GM18873 (cell line): ENCODE results near the gene DCUN1D1.
A peak's percentile ranks its signal among the peaks of the same experiment; 100 is the strongest.

ENCODE experiments used
- ATAC-seq: cut with Tn5 transposase; IDR thresholded peaks from one replicate; pipeline ENCODE4 v1.9.1; 2021; ENCODE audit warnings: mild to moderate bottlenecking, moderate library complexity, moderate number of reproducible peaks; ENCODE audit not compliant: unreplicated experiment, low FRiP score

Gene DCUN1D1

GRCh38 chr3:182973047-182973446 lies 7.3 kb downstream of the DCUN1D1 start:
- ATAC-seq = no peak

GRCh38 chr3:182972387-182972786 lies 8.0 kb downstream of the DCUN1D1 start:
- ATAC-seq = no peak

DNA sequence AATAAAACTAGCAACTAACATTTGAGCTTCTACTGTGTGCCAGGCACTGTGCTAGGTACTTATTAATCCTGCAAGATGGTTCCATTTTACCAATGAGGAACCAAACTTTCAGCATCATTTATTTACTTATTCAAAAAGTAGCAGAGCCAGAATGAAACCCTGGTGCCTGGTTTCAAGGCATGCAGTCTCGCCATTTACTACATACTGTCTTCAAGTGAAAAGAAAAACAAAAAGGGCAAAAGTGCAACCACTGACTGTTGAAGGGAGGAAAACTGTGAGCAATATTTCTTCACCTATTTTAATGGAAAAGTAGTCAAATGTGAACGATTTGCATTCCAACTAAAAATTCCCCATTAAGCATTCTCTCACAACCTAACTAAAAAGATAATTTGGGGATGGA lies 8.7 kb downstream of the DCUN1D1 start:
- ATAC-seq = no peak

- no peak for ATAC-seq
These were observed 9.4 kb downstream of the DCUN1D1 start for GRCh38 chr3:182970811-182971418.

GRCh38 chr3:182969853-182970252 lies 10.5 kb downstream of the DCUN1D1 start:
- no peak for ATAC-seq

- no peak for ATAC-seq
These were observed 11.1 kb downstream of the DCUN1D1 start for GRCh38 chr3:182969277-182969676.

DNA sequence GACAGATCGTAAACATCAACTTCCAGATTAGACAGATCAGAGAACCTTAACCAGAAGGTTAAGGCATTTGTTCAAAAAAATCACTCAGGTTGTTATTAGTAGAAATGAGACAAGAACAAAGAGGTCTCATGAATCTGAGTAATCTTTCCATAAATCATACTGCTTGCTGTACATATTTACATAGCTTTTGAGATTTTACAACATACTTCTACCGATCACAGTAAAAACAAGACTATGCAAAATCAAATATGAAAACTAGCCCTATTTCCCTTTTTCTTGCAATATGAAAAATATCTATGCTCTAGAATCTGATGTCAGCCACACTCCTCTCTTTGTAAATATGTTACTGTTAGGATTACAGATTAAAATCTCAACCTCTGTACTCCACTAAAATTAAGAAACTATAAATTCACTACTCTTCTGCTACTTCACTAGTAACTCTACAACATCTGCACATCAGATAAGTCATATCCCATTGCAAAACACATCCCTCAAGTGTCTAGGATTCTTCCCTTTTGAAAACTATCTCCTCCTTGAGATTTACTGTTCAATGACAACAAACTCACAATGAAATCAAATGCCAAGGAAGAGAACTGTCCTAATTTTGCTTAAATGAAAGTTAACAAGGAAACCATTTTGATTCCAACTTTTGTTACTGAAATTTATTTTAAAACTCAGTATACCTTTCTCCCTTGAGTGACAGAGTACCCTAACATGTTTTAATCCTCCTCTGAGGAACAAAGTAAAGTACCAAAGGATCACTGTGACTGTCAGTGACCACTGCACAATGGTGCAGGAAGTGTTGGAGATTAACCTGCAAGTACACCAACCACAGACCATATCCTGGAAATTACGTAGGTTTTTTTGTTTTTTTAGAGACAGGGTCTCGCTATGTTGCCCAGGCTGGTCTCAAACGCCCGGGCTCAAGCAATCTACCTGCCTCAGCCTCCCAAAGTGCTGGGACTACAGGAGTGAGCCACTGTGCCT lies 12.8 kb downstream of the DCUN1D1 start:
- ATAC-seq = no peak

GRCh38 chr3:182965861-182966366 lies 14.4 kb downstream of the DCUN1D1 start:
- no peak for ATAC-seq

GRCh38 chr3:182964179-182964578 lies 16.2 kb downstream of the DCUN1D1 start:
- ATAC-seq = no peak

GRCh38 chr3:182962166-182962565 lies 18.2 kb downstream of the DCUN1D1 start:
- ATAC-seq = no peak

DNA sequence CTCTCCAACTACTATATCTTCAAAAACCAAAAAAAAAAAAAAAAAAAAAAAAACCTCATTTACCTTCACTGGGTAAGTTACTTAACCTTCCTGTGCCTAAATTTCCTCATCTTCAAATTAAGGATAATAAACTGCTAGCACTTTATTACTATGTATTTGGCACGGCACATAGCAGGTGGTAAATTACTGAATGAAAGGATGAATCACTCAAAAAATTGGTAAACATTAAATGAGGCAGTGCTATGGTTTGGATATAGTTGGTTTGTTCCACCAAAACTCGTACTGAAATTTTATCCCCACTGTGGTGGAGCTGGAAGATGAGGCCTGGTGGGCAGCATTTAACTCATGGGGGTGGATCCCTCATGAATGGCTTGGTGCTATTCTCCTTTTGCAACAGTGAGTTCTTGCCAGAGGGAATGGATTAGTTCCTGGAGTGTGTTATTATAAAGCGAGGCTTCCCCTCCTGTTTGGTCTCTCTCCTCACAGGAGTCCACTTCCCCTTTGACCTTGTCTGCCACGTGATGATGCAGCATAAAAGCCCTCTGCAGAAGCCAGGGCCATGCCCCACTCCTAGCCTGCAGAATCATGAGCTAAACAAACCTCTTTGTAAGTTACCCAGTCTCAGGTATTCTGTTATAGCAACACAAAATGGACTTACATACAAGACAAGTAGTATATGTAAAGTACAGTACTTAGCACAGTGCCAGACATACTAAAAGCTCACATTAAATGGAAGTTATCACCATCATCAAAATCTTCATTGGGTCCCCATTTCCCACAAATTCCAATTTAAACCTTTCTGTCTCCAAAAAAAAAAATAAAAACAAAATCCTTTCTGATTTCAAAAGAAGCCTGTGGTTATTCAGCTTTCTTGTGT lies 20.6 kb downstream of the DCUN1D1 start:
- ATAC-seq = no peak

DNA sequence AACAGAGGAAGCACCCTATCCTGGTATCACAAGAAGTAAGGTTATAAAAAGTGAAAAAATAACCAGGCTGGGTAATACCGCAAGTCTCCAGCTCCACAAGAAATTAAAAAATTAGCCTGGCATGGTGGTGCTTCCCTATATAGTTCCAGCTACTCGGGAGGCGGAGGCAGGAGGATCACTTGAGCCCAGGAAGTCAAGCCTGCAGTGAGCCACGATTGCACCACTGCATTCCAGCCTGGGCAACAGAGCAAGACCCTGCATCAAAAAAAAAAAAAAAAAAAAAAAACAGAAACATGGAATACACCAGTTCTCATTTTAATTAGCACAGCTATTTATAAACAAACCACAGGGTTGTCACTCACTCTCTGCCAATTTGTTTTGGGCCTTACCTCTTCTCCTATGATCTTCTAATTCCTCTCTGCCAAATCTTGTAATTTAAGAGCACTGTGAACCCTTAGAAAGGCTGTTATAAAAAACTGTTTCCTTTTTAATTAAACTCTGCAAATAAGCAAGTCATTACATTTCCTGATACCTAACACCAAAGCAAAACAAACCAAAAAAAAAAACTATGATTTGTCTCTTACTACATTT lies 22.6 kb downstream of the DCUN1D1 start:
- ATAC-seq = no peak

DNA sequence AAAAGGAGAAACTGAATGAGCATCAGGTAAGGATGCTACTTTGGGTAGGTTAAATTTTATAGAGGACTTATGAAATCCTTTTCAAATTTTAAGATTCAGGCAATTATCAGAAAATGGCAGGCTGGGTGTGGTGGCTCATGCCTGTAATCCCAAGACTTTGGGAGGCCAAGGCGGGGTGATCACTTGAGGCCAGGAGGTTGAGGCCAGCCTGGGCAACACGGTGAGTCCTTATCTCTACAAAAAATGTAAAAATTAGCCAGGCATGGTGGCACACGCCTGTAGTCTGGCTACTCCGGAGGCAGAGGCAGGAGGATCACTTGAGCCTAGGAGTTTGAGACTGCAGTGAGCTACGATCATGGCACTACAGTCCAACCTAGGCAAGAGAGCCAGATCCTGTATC lies 23.1 kb downstream of the DCUN1D1 start:
- ATAC-seq = no peak

- peak; percentile 96 for ATAC-seq
These were observed 25.6 kb downstream of the DCUN1D1 start for GRCh38 chr3:182954553-182955235.

- no peak for ATAC-seq
These were observed 30.6 kb downstream of the DCUN1D1 start for GRCh38 chr3:182949688-182950087.

DNA sequence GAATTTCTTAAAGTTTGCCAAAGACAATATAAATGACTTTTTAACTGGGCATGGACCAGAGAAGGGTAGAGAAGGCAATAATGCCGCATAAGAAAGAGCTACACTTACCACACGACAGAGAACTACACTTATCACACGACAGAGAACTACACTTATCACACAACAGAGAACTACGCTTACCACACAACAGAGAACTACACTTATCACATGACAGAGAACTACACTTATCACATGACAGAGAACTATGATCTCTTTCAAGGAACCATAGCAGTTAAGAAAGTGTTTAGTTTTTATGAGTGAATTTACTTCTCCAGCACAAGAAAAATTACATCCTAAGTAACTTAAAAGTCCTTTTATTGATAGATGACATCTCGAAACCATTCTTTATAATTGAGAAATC lies 32.0 kb downstream of the DCUN1D1 start:
- ATAC-seq = no peak

GRCh38 chr3:182947888-182948287 lies 32.5 kb downstream of the DCUN1D1 start:
- ATAC-seq = no peak

- no peak for ATAC-seq
These were observed 38.6 kb downstream of the DCUN1D1 start for GRCh38 chr3:182941719-182942118.

- no peak for ATAC-seq
These were observed 40.0 kb downstream of the DCUN1D1 start for GRCh38 chr3:182940266-182940808.
